ENCODE data around the gene DCTD.

DCTD gene

DNA sequence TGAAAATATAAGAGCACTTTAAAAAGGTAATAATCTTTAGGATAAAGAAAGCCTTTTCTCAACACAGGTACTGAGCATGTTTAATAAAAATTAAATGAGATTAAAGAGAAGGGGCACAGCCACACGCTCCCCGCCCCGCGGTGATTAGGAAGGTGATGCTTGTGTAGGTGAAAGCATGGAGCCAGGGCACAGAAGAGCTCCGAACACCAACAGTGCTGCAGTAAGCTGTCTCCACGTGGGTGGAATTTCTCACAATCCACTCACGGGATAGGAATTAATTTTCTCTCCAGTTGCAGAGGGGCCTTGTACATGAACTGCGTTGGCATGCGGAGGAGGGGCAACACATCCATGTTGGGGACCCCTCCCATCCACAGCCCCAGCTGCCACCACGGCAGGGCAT is 27.0 kb downstream of the DCTD start:
- no peak for DNase-seq

DNA sequence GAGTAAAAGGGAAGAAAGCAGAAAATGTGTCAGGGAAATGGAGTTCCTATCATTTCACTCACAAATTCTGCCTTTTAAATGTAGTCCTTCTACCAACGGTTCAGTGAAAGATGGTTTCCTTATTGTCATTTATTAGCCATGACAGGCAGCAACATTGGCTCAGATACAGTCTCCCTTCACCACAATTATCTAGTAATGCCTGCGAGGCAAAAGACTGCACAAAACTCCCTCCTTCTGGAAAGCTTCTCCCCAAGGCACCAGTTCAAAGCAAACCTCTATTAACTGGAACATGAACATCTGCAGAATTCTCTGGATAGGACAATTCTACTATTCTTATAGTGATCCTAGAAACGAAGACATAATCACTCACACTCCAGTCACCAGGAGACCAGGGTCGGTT is 28.3 kb downstream of the DCTD start:
- no peak for DNase-seq

DNA sequence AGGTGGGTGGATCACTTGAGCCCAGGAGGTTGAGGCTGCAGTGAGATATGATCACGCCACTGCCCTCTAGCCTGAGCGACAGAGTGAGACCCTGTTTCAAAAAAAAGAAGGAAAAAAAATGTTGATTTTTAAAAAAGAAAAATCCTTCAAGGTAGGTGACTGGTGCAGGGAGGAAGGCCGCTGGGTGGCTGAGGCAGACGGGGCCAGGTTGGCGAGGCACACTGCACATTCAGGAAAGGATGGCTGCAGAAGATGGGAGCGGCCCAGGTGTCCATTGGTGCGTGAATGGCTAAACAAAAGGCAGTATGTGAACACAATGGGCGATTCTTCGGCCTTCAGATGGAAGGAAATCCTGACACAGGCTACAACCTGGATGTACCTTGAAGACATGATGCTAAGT is 30.4 kb downstream of the DCTD start:
- DNase-seq = peak; percentile 35

DNA sequence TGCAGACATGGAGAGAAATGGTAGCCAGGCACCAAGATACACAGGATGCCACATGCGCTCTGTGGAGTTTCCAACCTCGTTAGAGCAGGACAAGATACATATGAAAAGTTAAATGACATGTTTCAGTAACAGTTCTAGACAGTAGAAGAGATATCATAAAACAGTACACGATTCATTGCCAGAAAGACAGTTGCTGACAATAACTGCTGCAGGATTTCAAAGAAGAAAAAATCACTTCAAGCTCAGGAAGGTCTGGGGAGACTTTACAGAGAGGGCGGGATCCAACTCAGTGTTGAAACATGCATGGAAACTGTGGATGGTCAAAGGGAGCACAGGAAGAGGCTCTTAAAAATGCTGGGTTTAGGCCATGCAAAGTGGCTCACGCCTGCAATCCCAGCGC is 31.0 kb downstream of the DCTD start:
- peak; percentile 11 for DNase-seq

DNA sequence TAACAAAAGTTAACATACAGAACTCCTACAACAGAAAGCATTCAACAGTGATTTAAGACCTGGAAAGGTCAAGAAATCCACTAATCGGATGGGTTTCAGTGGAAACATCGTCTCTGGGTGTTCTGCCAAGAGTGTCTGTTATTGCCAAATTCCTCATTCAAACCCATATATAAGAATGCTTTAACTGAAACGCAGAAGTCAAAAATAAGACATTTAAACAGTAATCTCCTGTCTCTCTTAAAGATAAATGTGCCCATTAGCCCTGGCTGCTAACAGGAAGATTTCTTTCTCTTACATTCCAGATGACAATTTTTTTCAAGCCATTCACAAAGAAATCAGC is 31.5 kb downstream of the DCTD start:
- DNase-seq = no peak

DNA sequence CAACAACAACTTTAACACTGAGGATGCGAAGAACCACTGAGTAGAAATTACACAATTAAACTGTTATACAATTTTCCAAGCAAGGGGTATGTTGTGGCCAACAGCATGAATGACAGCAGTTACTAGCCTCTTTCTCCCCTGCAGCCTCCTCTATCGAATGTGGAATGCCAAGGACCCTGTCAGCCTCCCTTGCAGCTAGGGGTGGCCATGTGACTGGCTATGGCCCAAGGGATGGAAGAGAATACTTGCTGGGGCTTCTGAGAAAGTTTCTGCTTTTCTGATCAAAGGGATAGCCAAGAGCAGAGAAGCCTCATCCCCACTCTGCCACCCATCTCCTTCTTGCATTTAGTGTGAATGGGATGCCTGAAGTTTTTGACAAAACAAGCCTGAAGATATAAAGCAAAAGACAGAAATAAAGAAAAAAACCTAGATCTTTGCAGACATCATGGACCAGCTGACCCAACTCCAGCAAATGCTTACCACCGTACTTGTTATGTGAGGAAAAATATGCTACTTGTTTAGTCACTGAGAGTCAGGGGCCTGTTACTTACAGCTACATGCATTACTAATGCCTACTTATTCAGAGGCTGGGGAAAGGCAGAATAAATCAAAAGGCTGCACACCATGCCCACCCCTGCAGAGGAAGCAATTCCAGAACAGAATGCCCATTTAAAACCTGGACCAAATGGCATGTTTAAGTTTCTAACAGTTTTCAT is 32.0 kb downstream of the DCTD start:
- no peak for DNase-seq

DNA sequence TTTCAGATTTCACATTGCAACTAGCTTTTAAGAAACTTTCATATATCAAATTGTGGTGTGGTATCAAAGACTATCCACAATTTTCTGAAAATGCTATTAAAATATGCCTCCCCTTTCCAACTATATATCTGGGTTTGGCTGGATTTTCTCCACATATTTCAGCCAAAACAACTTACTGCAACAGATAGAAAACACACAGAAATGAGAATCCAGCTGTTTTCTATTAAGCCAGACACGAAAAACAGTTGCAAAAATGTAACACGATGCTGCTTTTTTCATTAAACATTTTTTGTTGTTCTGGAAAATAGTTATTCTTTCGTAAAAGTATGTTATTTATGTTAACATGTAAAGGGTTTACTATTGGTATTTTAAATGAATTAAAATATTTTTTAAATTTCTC is 33.1 kb downstream of the DCTD start:
- DNase-seq = no peak

DNA sequence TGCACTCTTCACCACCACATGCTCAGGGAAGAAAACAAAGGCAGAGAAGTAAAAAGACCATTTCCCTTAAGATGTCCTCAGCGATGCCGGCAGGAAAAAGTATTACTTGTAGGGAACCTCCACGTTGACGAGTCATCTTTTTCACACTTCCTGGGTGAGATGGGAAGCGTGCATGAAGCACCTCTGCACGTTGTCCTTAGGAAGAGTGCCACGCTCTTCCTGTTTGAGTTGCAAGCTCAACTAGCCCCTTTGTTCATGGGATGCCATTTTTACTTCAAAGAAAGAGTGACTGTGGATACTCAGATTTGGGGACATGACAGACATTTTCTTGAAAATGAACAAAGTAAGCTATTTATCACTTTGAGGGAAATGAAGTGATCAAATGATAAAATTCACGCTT is 33.8 kb downstream of the DCTD start:
- no peak for DNase-seq

DNA sequence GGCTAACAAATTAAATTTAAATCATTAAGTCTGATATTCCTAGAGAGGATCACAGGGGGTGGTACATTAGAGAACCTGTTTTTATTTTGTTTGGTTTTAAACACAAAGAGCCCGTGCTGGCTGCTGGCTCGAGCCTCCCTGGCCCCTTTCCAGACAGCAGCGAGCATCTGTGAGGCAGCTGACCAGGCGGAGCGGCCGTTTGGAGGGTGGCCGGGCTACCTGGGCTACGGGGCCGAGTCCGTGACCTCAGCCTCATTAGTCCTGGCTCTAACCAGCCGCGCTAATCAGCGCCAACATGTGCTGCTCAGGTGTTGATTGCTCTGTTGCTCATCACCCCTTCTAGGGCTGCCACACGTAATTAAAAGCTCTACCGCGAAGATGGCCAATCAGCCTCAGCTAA is 35.3 kb downstream of the DCTD start:
- DNase-seq = no peak

DNA sequence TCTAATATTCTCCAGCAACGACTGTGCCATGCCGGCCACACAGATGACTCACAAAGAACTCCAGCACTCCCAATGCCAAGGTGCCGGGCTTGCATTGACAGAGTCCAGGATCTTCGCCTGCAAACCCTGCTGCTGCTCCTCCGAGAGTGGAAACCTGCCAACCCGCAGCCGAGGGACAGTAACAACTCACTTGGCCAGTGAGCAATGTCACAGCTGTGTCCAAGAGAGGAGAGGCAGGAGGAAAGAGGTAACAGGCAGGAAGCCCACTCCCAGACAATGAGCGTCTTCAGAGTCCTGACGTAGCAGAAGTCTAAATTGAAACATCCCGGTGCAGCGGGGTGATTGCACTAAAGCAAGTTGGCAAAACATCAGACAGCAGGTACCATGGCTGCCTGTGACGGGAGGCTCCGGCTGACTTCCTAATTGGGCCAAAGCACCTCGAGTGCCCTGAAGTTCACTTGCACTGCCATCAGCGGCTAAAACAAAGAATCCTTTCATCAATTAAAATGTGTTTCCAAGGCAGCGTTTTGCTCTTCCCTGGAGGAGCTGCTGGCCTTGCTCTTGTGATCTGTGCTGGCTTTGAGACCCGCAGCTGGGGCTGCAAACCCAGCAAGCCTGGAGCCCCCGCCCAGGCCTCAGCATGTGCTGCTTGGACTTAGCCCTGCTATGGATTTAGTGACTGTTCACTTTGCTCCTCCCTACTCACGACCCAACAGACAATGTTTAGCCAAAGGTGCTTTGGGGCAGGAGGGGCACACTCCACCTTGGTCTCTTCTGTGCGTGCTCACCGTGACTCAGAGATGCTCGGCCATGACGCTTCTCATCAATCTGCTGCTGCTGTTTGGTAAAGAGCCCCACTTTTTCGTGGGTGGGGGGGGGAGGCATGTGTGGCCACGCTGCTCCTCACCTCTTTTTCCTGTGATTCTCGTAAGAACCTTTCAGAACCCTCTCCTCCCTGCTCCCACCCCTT is 36.5 kb downstream of the DCTD start:
- no peak for DNase-seq

DNA sequence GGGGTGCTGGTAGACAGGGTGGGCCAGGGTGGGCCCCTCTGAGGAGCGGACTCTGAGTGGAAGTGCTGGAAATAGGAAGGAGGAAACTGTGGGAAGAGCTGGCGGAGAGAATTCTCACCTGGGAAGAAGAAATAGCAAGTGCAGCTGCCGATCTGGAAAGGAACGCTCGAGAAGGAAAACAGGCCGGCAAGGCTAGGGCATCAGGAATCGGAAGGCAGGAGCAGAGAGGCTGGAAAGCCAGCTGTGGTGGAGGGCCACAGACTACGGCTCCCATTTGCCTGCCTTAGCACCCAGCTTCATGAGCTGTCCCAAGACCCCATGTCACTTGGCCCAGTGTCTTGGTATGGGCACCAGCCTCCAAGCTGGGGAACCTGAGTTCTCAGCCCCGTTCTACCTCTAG is 37.3 kb downstream of the DCTD start:
- DNase-seq = no peak

DNA sequence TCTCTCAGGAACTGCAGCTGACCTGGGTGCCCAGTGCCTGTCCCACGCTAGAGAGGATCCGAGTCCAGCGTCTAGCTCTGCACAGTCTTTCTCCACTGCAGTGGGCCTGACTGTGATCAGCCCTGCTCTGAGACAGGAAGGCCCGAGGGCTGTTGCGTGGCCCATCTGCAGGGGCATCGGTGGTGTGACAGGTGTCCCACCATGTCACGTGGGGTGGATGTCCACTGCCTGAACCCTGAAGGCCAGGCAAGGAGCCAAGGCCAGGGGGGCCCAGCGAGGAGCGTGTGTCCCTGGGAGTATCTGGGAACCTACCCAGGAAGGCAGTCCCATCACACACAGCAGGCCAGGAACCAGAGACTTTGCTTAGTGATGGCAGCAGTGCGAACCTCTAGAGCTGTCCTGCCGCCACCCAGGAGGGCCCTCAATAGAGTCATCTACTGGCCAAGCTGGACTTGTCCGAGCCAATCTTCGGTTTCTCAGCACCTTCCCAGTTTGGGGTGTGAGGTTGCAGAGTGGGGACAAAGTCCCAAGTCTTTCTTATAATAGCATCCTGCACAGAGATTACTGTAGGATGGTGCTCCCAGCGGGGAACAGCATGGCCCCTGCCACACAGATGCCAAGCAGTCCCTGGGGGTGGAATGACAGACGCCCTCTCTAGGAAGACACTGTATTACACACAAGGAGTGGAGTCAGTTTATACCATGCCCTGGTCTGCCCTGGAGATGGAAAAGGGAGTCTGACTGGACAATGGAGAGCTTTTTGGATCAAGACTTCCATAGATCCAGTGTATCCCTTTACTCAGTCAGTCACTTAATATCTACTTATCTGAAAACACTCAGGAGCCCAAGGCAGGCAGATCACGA is 38.3 kb downstream of the DCTD start:
- no peak for DNase-seq

DNA sequence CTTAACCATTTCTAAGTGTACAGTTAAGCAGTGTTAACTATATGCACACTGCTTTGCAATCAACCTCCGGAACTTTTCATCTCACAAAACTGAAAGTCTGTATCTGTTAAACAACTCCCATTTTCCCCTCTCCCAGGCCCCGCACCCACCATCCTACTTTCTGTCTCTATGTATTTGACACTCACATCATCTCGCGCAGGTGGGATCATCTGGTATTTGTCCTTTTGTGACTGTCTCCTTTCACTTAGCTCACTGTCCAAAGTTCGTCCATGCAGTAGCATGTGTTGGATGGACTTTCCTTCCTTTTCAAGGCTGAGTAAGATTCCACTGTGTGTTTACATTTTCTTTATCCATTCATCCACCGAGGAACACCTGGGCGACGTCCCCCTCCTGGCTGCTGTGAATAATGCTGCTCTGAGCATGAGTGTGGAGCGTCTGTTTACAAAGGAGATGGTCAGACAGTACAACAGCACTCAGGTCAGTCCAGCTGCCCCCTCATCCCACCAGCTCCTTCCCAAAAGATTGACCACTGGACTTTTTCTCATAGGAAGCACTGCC is 39.8 kb downstream of the DCTD start:
- no peak for DNase-seq

DNA sequence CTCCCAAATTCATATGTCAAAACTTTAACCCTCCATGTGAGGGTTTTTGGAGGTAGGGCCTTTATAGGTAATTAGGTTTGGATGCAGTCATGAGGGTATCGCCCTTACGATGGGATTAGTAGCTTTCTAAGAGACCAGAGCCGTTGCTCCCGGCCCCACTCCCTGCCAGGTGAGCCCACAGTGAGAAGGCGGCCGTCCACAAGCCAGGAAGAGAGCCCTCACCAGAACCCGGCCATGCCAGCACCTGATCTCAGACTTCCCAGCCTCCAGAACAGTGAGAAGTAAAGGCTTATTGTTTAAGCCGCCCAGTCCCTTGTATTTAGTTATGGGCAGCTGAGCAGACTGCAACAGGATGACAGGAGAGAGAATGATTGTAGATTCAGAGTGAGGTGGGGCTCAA is 40.8 kb downstream of the DCTD start:
- DNase-seq = no peak

DNA sequence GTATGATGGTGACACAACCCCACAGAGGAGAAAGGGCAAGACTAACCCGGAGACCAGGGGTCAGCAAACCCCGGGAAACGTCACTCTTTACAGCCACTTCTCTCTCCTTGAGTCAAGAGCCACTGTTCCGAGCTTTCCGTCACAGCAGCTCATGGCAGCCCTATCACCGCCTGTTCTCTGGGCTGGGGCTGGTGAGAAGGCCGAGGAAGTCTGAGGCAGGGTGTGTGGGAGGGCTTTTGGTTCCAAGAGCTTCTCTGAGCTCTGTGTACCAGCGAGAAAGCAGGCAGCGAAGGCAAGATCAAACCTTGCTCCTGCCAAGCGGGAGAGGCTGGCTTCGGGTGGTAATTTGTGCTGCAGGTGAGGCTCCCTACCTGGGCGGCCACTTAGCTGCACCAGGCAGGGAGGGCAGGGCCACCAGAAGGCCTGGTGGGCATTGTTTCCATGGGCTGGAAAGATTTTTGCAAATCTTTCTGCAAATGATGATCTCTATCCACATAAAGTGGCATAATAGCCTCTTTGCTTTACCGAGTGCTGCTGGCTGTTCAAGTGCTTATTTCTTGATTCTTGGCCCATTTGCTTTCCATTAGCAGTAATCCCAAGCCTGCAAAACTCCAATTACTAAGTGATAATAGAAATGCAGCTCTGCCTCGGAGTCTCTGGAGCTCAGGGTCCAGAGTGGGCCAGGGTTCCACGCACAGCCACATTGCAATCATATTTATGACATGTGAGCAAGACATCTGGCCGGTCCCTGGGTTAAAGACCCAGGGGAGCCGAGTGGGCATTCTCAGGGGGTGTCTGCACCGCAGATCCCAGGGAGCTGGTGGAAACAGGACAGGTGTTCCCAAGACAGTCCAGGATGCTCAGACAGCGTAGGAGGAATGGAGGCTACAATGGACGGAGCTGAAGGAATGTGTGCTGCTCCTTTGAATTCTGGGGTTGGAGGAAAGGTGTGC is 41.5 kb downstream of the DCTD start:
- no peak for DNase-seq

DNA sequence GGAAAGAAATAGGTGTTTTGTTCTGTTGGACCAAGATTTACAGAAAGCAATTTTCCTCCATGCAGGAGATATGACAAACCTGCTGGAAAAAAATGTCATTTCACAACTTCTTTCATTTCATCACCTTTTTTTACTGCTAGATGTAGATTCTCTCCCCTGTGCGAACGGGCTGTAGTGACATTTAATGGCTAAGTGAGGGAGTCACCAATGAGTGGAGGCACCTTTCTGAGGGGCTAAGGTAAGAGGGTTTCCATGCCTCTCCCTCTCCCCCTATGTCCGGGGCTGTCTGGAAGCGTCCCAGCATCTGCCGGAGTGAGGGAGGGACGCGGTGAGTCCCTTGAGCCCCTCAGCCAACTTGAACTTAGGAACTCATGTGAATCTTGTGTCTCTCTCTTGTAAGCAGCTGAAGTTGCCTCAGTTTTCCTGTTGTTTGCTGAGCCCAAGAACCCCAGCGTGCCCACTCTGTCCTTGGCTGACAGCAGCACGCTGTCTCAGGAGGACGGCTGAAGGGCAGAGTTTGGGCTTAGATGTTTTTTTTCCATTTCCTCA is 42.3 kb downstream of the DCTD start:
- no peak for DNase-seq

DNA sequence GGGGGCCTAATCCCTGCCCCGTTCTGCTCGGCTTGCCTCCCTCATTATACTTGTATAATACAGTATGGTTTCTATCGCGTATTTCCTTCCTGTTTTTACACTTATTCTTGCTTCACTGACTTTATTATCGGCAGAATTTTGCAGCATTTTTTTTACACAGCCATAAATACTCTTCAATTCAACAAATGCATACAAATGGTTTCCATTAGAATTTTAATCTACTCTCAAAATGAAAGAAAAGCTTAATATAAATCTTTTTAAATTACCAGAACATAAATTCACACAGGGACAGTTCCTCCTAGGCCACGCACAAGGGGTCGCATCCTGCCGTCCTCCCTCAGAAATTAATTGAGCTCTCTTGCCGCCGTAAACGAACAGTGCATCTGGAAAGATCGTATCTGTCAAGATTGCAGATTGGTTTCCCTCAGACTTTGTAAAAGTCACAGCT is 42.9 kb downstream of the DCTD start:
- DNase-seq = no peak

DNA sequence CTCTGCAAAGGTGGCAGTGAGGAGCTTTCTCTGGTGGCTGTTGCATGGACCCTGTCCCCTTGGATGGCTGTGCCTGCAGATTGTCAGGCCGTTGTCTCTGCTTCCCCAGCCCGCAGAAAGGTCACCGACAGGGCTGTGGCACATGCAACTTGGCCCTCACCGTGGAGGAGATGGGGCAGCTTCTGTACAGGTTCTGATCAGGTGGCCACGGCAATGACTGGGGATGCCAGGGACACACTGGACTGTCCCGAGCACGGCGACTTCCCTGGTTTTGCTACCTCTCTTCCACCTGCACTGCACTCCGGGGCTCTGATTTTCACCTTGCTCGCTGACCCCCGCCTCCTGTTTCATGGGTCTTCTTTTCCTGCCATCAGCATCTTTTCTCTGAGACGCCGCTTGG is 43.5 kb downstream of the DCTD start:
- DNase-seq = no peak

DNA sequence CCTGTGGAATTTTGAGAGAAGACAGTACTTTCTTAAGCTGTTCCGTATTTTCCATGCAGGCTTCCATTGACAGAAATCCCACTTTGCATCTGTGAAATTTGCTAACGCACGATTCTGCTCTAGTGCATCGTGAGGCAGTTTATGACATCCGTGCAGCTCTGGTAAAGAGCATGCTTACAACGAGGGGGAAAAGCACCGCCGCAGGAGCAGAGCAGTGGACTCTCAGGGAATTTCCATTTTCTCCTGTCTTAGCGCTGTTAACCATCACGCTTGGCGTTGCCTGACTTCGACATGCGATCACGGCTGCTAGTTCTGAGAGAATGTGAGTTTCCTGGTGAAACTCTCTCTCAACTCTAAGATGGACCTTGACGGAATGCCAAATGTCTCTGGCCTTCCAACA is 43.9 kb downstream of the DCTD start:
- DNase-seq = no peak

DNA sequence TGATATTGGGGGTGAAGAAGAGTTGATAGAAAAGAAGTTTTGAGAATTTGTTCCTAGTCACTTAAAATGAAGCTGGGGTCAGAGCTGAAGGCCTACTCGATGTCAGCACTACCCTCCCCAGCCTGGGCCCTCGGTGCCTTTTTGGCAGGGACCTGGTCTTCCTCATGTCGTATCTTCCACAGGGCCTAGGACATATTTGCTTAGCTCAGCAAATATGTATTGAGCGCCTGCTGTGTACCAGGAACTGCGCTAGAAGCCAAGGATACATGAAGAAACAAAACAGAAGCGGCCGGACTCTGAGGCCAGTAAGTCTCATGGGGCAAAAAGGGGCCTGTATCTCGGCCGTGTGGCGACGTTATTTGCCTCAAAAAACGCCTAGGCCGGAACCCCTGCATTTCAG is 44.3 kb downstream of the DCTD start:
- no peak for DNase-seq

DNA sequence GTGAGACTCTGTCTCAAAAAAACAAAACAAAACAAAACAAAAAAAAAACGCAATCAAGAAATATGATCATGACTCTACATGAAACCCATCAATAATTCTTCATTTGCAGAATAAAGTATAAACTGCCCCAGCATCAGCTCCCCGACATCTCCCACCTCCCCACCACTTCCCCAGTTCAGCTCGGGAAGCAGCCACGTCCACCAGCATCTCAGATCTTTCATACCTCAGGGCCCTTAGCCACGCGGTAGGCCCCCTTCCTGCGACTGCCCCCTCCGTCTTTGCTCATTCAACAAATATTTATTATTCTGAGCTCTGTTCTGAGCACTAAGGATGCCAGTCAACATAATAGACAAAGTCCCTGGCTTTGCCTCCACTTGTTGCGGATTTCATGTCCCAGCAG is 45.6 kb downstream of the DCTD start:
- DNase-seq = no peak

DNA sequence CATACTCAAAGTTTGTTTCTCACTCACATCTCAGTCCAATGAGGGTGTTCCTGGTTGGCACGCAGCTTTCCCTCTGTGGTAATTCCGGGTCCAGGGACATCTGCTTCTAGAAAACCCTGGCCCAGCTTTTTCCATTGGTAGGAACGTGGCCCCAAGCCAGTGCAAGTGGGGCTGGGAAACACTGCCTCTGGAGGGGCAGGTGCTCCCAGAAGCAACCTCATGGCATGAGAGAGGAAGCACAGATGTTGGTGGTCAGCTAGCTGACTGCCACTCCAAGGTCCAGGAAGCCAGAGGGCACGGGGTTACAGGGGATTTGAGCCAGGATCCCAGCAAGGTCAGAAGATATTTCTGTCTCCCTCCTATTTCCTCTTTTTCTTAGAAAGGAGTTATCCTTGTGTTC is 47.5 kb downstream of the DCTD start:
- DNase-seq = no peak

Measured in activated CD8-positive, alpha-beta memory T cell treated with anti-CD3 and anti-CD28 coated beads for 24 hours (primary cell).